ENCODE results near the gene RXRB. TPM values are rescaled to one million over a fixed set of nuclear protein-coding genes. Genes with fewer than 3 reads are reported as not detected.
A peak's percentile ranks its signal among the peaks of the same experiment; 100 is the strongest.

The RXRB gene
- total and polyA plus RNA-seq, 2 of the 13 experiments (the other 11 are each of a cell fraction or from before 2014, with no cell fraction given) = 26.7 to 55.7 TPM

DNA sequence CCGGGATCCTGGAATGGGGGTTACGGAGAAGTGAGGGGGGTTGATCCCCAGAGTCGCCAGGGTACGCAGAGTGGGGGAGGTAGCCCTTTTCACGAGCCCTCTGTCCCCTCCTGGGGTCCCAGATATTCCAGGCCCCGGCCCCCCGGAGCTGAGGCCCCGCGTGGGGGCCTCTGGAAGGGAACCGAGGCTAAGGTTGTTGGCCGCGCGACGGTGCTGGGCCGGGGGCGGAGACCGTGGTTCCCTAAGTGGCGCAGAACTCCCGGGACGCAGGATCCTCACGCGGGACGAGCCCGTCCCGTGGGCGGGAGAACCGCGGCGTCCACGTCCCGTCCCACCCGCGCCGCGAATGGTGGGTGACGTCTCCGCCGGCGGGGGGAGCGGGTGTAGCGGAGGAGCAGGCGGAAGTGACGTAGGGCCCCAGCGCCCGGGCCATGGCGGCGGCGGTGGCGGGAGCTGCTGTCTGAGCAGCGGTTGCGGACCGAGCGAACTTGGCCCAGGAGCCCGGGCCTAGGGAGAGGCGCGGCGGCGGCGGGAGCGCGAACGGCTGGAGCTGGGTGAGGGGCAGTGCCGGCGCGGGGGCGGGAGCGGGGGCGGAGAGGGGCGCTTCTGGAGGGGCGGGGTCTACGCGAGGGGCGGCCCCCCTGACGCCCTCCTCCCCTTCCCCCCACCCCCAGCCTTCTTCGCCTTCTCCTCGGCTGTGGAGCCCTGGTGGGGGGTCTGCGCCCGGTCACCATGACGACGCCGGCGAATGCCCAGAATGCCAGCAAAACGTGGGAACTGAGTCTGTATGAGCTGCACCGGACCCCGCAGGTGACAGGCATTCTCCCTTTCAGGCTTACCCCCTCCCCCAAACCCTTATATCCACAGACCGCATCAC is 7.9 kb upstream of the RXRB start, which contains the start of gene RING1 (continued):
- TF ChIP-seq JDP2 (CRISPR knock-in tag; IDR thresholded peaks at IDR 0.05; ENCODE audit: borderline replicate concordance) (no peak; the same call in 1 of the 2 replicates), ZNF644 (CRISPR knock-in tag; IDR thresholded peaks at IDR 0.05; ENCODE audit: low read depth) (no peak), SUZ12 (IDR thresholded peaks at IDR 0.05; ENCODE audit: low read depth, low read length) (no peak), ISL2 (CRISPR knock-in tag; IDR thresholded peaks at IDR 0.05) (peak; percentile 53; the same call in 1 of the 2 replicates), PRPF4 (IDR thresholded peaks at IDR 0.05; ENCODE audit: low read depth, low read length, poor library complexity, severe bottlenecking) (no peak), NR2F6 (IDR thresholded peaks at IDR 0.05) (no peak), NR2F6 (CRISPR knock-in tag; IDR thresholded peaks at IDR 0.05) (peak; percentile 54; the same call in 1 of the 2 replicates), PLRG1 (conservative IDR thresholded peaks at IDR 0.05) (no peak), TEAD3 (CRISPR knock-in tag; optimal IDR thresholded peaks at IDR 0.05; ENCODE audit: borderline replicate concordance) (peak; percentile 69), ARNT (IDR thresholded peaks at IDR 0.05) (no peak), HDAC6 (IDR thresholded peaks at IDR 0.05; ENCODE audit: low read depth, low read length) (no peak), SP4 (CRISPR knock-in tag; IDR thresholded peaks at IDR 0.05) (peak; percentile 86), ATF1 (CRISPR knock-in tag; IDR thresholded peaks at IDR 0.05) (peak; percentile 73; the same call in 1 of the 2 replicates), ARHGAP35 (CRISPR knock-in tag; IDR thresholded peaks at IDR 0.05; ENCODE audit: borderline replicate concordance) (peak; percentile 55), ZNF549 (CRISPR knock-in tag; IDR thresholded peaks at IDR 0.05) (no peak), TBP (CRISPR knock-in tag; IDR thresholded peaks at IDR 0.05) (no peak), STAG1 (CRISPR knock-in tag; IDR thresholded peaks at IDR 0.05) (no peak)
- TF ChIP-seq, protein P1, sequence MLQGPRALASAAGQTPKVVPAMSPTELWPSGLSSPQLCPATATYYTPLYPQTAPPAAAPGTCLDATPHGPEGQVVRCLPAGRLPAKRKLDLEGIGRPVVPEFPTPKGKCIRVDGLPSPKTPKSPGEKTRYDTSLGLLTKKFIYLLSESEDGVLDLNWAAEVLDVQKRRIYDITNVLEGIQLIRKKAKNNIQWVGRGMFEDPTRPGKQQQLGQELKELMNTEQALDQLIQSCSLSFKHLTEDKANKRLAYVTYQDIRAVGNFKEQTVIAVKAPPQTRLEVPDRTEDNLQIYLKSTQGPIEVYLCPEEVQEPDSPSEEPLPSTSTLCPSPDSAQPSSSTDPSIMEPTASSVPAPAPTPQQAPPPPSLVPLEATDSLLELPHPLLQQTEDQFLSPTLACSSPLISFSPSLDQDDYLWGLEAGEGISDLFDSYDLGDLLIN (CRISPR knock-in tag; IDR thresholded peaks at IDR 0.05; ENCODE audit: borderline replicate concordance) = peak; percentile 63; the same call in 1 of the 2 replicates
- TF ChIP-seq, protein P2, sequence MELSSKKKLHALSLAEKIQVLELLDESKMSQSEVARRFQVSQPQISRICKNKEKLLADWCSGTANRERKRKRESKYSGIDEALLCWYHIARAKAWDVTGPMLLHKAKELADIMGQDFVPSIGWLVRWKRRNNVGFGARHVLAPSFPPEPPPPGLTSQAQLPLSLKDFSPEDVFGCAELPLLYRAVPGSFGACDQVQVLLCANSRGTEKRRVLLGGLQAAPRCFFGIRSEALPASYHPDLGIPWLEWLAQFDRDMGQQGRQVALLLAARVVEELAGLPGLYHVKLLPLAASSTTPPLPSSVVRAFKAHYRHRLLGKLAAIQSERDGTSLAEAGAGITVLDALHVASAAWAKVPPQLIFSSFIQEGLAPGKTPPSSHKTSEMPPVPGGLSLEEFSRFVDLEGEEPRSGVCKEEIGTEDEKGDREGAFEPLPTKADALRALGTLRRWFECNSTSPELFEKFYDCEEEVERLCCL (CRISPR knock-in tag; IDR thresholded peaks at IDR 0.05; ENCODE audit: borderline replicate concordance) = peak; percentile 59; the same call in 1 of the 2 replicates
- TF ChIP-seq, protein P3, sequence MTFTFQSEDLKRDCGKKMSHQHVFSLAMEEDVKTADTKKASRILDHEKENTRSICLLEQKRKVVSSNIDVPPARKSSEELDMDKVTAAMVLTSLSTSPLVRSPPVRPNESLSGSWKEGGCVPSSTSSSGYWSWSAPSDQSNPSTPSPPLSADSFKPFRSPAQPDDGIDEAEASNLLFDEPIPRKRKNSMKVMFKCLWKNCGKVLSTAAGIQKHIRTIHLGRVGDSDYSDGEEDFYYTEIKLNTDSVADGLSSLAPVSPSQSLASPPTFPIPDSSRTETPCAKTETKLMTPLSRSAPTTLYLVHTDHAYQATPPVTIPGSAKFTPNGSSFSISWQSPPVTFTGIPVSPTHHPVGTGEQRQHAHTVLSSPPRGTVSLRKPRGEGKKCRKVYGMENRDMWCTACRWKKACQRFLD (CRISPR knock-in tag; IDR thresholded peaks at IDR 0.05; ENCODE audit: borderline replicate concordance) = no peak
- TF ChIP-seq, protein P4, sequence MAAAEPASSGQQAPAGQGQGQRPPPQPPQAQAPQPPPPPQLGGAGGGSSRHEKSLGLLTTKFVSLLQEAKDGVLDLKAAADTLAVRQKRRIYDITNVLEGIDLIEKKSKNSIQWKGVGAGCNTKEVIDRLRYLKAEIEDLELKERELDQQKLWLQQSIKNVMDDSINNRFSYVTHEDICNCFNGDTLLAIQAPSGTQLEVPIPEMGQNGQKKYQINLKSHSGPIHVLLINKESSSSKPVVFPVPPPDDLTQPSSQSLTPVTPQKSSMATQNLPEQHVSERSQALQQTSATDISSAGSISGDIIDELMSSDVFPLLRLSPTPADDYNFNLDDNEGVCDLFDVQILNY (CRISPR knock-in tag; conservative IDR thresholded peaks at IDR 0.05) = peak; percentile 78
- TF ChIP-seq, protein P5, sequence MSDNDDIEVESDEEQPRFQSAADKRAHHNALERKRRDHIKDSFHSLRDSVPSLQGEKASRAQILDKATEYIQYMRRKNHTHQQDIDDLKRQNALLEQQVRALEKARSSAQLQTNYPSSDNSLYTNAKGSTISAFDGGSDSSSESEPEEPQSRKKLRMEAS (IDR thresholded peaks at IDR 0.05) = no peak
